A549 treated with Mapracorat at 1 μM for 4 hours (cell line): Measurements from ENCODE around the gene HIC2. TPM values are rescaled to one million over a fixed set of nuclear protein-coding genes. Genes with fewer than 3 reads are reported as not detected.

ENCODE experiments used
- total RNA-seq: library from RNA; stranded (reverse); fragments of 200-300 nt; extraction: Qiagen RNA extraction; gene quantifications from 5 replicates; pipeline ENCODE4 v1.2.3, GENCODE V29; 2022

HIC2 gene
- 2.3 to 3.2 TPM (median 2.9 TPM) in 5 replicates for total RNA-seq

GRCh38 chr22:21417227-21417746 lies at the start of gene HIC2:
TSS of gene HIC2 (plus strand) at chr22:21417371. CDS start at chr22:21442832, 25,461 bp downstream.

GRCh38 chr22:21383701-21384467 lies 33.3 kb upstream of the HIC2 start, which contains the start of gene RIMBP3B:
TSS of gene RIMBP3B (plus strand) at chr22:21383751. CDS start at chr22:21383859, 108 bp downstream.

GRCh38 chr22:21467337-21468193 lies 50.4 kb downstream of the HIC2 start, which contains the start of gene TMEM191C:
TSS of gene TMEM191C (plus strand) at chr22:21467387. CDS start at chr22:21467460, 73 bp downstream.

Other genes with a start within 250 kb of the HIC2 start
- 0.26 to 0.71 TPM (median 0.35 TPM) in 5 replicates for gene RIMBP3B, start 33.6 kb upstream of the HIC2 start, total RNA-seq
- 0.37 to 1.4 TPM (median 0.79 TPM) in 5 replicates for gene TMEM191C, start 50.0 kb downstream of the HIC2 start, total RNA-seq
- 0.13 to 0.22 TPM (median 0.15 TPM) in 4 of 5 replicates, not detected in the other for gene RIMBP3C, start 134.1 kb downstream of the HIC2 start, total RNA-seq
- 60.6 to 77.4 TPM (median 62.9 TPM) in 5 replicates for gene UBE2L3, start 150.3 kb downstream of the HIC2 start, total RNA-seq
- gene YDJC, start 212.7 kb downstream of the HIC2 start, total RNA-seq: 32.3 to 59.5 TPM (median 54.4 TPM) in 5 replicates
- gene CCDC116, start 215.4 kb downstream of the HIC2 start, total RNA-seq: 0.06 to 0.13 TPM (median 0.06 TPM) in 3 of 5 replicates, not detected in the others
- 34.5 to 58.0 TPM (median 53.9 TPM) in 5 replicates for gene SDF2L1, start 224.9 kb downstream of the HIC2 start, total RNA-seq
- gene PPIL2, start 248.6 kb downstream of the HIC2 start, total RNA-seq: 16.3 to 20.9 TPM (median 19.7 TPM) in 5 replicates